OCI-M1 (cell line): ENCODE results near the gene FBXO44.

Experiments used
- DNase-seq: peaks from one replicate; lab custom pipeline; 2025; lab: John Stamatoyannopoulos, UW

FBXO44 gene

GRCh38 chr1:11708554-11709350, 54.1 kb downstream of the FBXO44 start:
- no peak for DNase-seq

GRCh38 chr1:11711490-11711889, 56.8 kb downstream of the FBXO44 start:
- no peak for DNase-seq

GRCh38 chr1:11712285-11712684, 57.6 kb downstream of the FBXO44 start:
- DNase-seq: no peak
